SK-MEL-5 (cell line): ENCODE results near the gene FAM221A. TPM values are rescaled to one million over a fixed set of nuclear protein-coding genes. Genes with fewer than 3 reads are reported as not detected.

Experiments
- DNase-seq: peaks from one replicate; pipeline ENCODE4 v3.0.0-alpha.2; 2016; ENCODE audit warnings: low read depth, low spot score
- in situ Hi-C: cut with HindIII; loops from 2 replicates; pipeline ENCODE4 v1.10.0; 2016; ENCODE audit warnings: low sequenced_read_pairs, high pct_unique_total_duplicates, low pct_unique_long_range_greater_than_20kb
- small RNA-seq, 2 experiments: library from RNA; depleted of rRNA; stranded (forward); fragments of <200 nt; gene quantifications; one replicate each; pipeline ENCODE3, GENCODE V24; 2014
- total RNA-seq: library from RNA; depleted of rRNA; stranded (reverse); fragments of >200 nt; shearing (Covaris generic); gene quantifications from 2 replicates; pipeline ENCODE4 v1.2.3, GENCODE V29; 2014; rRNA removed

The FAM221A gene
- total RNA-seq, 1 experiment from 2014 or later, result 0.50 TPM

DNA sequence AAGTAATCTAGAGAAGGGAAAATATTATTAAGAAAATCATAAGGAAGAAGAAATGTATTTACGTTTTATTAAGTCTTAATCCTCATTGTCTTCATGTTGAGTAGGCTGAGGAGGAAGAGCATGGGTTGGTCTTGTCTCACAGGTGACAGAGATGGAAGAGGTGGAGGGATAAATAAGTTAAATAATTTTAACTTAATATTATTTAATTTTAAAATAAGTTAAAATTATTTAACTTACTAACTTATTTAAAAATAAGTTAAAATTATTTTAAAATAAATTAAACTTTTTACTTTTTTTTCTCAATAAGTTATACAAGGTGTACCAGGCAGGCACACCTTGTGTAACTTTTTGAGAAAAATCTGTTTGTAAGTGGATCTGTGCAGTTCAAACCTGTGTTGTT lies 66.6 kb downstream of the FAM221A start:
- in situ Hi-C loops, result no loop called here
- no peak for DNase-seq

- in situ Hi-C loops, result no loop called here
- no peak for DNase-seq
Measured at GRCh38 chr7:23751852-23752251, 71.9 kb downstream of the FAM221A start.

Small RNA genes within 50 kb of the gene (small RNA-seq; reads per million reads assigned to genes)
- 0 reads per million in 2 experiments for gene AC006026.2

Other genes with a start within 250 kb of the FAM221A start
- 69.0 and 85.6 TPM in 2 replicates for gene IGF2BP3, start 209.7 kb upstream of the FAM221A start, total RNA-seq
- gene TRA2A, start 148.2 kb upstream of the FAM221A start, total RNA-seq, result 0.37 TPM in 1 of 2 replicates, not detected in the other
- gene CCDC126, start 82.8 kb upstream of the FAM221A start, total RNA-seq, result 11.9 and 15.8 TPM in 2 replicates
- 0.88 TPM in 1 of 2 replicates, not detected in the other for gene STK31, start 30.0 kb downstream of the FAM221A start, total RNA-seq